Posterior cingulate gyrus (tissue), 11 donors: ENCODE data around the gene LRBA.
"Not testable (repeated sequence)": the region's sequence is repeated elsewhere in the genome, so short reads cannot be mapped to it uniquely, and the experiment has no call there.

Source experiments
- DNase-seq, 10 donors: peaks; one replicate each; pipeline versions ENCODE4 v3.0.0 to v3.0.0-alpha.2; 2020 to 2021; ENCODE audit warnings: mixed read lengths in 3 of 10
- intact Hi-C: fragments of 100-400 bp; cut with DNase I; formaldehyde crosslinking; loops from one replicate; pipeline ENCODE4 v1.15.1; 2023

LRBA gene

DNA sequence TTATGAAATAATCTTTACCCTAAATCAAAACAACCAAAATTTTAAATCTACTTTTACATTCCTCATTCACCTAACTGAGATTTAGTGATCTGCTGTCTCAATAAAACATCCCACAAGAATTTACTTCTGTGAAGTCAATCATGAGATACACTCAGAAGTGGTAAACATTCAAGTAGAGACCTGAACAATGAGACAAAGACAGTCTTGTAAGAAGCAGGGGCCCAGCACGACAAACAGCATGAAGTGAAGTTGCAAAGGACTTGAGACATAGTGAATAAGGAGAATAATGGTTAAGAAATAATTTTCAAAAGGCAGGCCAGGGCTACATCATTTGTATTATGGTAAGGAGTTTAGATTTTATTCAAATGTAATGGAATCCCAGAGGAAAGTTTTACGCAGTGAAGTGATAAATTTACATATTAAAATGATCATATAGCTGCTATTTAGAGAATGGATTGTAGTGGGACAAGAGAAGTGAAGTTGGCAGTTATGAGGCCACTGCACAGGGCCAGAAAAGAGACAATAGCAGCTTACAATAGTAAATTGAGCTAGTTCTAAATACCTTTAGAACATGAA is 331.2 kb downstream of the LRBA start:
- DNase-seq = no peak
- intact Hi-C loops = no loop called here

DNA sequence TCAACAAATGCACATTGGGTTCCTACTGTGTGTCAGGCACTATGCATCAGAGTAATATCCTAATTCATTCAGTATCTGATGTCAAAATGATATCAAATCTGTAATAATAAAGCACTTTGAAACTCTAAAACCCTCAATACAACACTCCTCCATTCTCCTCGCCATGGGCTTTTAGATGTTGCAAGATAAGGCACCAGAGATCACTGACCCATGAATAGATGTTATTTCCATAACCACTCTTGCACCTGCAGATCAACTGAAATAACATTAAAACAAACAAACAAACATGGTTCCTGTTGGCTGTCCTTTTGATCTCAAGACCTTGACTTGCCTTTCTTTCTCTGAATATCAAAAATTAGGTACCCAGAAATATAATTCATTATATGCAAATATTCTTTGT is 333.0 kb downstream of the LRBA start:
- intact Hi-C loops = no loop called here
- DNase-seq = no peak

DNA sequence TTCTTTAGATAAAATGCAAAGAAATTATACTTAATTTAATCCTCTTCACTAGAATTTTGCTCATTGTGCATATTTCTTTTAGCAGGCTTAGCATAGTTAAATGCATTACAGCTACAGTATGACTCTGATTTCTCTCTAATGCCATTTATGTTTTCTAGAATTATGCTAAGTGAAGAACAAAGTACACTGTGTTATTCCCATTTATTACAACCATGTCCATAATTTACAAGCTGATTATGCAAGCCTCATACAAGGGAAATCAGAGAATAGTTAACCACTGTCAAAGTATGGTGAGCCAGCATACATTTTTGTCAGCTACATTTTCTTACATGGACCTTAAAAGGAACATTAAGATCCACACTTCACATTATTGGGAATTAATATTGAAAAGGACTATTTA is 334.0 kb downstream of the LRBA start:
- intact Hi-C loops = no loop called here
- no peak for DNase-seq

DNA sequence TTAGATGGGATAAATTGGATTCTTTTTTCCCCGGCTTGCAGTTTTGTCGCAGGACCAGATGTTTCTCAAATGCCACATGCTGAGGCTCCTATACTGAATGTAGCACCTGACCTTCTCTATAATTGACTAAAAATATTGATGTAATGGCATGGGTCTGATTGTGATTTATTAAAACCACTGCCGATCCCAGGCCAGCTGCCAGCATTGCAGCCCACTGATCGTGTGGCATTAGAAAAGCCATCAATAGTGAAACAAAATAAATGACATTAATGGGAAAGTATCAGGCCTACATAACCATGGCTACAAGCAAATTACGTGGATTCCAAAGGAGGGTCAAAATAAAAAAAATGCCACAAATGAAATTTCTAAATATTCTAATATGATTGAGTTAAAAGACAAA is 334.4 kb downstream of the LRBA start:
- no peak for DNase-seq
- intact Hi-C loops = no loop called here

DNA sequence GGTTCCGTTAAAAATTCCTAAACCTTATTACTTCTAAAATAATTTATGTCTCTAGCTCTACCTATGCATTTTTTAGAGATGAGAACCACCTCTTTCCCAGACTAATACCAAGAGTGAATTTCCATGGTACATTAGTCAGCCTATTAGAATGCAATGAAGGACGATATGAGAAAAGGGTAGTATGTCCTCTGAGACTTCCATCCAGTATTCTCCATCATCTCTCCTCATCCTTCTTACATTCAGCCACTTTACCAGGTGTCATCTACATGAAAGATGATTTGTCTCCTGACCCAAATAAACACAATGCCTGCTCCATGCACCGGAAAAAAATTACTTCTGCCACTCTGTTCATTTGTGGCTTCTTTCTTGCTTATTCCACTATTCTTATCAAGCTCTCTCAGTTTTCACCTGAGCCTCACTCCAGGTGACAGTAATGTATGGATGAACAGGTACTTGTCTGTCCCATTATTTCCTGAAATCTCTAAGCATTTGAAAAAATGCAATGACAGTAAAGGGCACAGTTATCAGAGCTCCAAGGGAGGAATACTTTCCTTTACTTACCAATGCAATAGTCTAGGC is 335.2 kb downstream of the LRBA start:
- intact Hi-C loops = no loop called here
- no peak for DNase-seq

DNA sequence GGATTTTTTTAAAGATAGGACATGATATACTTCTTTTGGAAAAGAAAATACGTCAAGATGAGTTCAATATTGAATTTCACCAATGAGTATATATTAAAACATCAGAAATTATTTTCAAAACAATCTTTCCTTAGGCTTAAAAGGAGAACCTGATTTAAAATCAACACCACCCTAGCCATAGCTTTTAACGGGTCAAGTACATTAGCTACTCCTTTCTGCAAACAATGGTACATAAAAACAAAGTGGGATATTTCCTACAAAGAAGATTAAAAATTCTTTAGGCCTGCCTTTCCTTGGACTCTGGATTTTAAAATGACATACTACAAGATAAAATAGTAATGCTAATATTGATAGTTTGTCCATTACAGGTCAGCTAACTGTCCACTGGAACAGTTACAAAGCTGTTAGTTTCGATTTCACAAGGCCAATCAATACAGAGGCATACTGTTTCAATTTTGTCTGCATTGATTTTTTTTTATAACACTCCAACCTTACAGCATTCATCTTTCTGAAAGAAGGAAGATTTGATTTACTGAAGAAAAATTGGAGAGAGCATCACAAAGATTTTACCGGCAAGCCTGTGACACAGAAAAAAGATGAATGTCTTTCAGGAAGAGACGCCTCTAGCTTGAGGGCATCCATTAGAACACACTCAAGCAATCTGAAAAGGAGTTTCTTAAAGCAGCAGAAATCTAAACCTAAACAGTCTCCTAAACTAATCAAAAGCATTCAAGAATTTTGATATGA is 335.9 kb downstream of the LRBA start:
- intact Hi-C loops = no loop called here
- no peak for DNase-seq

DNA sequence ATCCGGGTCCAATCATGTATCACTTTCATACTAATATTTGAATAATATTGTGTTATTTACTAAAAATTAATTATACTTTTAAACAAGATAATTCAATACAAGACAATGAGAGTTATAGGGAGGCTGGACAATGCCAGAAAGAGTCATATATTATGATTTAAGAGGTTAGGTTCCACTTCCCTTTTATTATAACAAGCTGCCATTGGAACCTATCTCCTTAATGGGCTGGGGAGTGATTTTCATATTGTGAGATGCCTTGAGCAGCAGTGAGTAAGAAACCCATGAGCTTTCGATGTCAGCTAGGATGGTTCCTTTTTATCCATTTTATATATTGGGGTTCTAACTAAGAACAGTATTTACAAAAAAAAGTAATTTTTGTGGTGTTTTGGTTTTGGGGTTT is 341.3 kb downstream of the LRBA start:
- no peak for DNase-seq
- intact Hi-C loops = no loop called here

DNA sequence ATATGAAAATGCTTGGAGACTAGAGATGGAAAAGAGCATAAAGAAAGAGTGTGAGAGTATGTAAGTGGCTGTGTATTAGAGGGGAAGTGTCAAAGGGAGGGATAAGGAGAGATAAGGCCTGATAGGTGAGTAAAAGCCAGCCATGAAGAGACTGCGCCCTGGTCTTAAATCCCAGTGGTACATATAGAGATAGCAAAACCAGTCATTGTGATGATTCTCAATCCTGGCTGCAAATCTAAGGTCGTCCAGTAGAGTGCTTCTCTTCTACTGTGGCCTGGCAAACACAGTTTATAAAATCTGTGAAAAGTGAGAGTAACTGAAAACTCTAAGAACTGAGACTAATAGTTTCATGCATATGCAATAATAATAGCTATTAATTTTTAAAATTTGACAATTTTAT is 346.3 kb downstream of the LRBA start:
- intact Hi-C loops = no loop called here
- no peak for DNase-seq

DNA sequence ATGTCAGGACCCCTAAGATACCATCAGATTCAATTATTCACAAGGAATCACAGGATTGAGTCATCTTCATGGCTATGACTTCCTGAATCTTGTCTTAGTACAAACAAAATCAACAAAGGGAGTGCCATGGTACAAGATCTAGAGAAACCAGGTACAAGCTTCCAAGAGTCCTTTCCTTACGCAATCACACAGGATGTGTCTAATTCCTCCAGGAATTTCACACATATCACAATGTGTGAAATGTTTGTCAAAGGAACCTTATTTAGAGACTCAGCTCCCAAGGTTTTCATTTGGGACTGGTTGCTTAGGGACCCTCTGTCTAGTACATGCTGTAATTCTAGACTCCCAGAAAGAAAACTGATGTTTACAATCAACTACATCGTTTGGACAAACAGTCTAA is 350.1 kb downstream of the LRBA start:
- intact Hi-C loops = no loop called here
- no peak for DNase-seq

DNA sequence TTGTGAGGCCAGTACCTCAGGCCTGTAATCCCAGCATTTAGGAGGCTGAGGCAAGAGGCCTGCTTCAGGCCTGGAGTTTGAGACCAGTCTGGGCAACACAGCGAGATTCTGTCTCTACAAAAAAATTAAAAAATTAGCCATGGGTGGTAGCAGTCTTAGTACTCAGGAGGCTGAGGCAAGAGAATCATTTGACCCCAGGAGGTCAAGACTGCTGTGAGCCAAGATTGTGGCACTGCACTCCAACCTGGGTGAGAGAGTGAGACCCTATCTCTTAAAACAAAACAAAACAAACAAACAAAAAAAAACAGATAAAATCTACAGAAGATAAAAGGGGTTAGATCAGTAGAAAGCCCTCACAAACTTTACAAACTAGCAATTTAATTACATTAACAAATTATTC is 352.4 kb downstream of the LRBA start:
- intact Hi-C loops = no loop called here
- DNase-seq = no peak

DNA sequence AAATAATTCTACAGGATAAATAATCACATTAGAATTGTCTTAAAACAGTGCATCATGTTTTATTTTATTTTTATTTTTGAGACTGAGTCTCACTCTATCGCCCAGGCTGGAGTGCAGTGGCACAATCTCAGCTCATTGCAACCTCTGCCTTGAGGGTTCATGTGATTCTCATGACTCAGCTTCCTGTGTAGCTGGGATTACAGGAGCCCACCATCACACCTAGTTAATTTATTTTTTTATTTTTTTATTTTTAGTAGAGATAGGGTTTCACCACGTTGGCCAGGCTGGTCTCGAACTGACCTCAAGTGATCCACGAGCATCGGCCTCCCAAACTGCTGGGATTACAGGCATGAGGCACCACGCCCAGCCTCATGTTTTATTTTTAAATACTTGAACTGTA is 353.5 kb downstream of the LRBA start:
- DNase-seq, intact Hi-C loops: not testable (repeated sequence)

DNA sequence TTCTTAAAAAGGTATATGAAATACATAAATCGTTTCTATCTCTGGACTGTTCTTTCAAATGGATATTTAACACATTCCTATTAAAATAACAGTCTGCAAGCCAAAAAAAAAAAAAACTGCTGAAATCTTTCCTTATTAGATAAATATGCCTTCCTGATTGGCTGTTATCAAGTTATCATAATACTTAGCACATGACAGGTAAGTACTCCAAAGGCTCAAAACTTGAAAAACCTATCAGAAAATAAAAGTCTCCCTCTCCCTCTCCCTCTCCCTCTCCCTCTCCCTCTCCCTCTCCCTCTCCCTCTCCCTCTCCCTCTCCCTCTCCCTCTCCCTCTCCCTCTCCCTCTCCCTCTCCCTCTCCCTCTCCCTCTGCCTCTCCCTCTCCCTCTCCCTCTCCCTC is 356.8 kb downstream of the LRBA start:
- intact Hi-C loops, DNase-seq: not testable (repeated sequence)

DNA sequence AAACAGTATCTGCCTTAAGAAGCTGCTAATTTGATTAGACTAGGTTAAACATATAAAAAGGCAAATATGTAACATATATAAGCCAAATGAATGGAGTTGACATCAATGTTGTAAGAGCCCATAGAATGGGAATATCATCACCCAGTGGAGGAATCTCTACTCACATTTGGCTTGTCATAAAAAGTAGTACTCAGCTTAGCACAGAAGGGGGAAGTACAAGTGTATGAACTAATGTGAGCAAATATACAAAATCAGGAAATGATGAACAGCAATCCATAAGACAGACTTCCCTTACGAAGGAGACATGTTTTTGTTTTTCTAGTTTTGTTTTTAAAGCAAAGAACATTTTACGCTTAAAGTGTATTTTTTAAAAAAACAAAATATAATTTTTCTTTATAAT is 358.2 kb downstream of the LRBA start:
- intact Hi-C loops = no loop called here
- DNase-seq = no peak

DNA sequence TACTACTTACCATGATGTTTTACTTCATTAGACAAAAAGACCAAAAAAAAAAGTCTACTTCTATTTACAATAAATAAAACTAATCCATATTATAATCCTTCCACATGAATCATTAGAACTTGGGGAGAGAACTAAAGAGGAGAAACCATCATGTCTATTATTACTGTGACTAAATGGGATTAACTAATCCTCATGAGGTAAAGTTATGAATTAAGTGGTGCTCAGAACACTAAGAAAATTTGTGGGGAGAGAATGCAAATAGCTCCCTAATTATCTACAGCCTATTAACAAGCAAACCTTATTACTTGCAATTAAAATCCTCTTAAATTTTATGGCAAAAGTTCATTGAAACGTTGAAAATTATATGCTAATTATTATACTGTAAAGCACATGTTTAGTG is 364.3 kb downstream of the LRBA start:
- intact Hi-C loops = no loop called here
- no peak for DNase-seq

DNA sequence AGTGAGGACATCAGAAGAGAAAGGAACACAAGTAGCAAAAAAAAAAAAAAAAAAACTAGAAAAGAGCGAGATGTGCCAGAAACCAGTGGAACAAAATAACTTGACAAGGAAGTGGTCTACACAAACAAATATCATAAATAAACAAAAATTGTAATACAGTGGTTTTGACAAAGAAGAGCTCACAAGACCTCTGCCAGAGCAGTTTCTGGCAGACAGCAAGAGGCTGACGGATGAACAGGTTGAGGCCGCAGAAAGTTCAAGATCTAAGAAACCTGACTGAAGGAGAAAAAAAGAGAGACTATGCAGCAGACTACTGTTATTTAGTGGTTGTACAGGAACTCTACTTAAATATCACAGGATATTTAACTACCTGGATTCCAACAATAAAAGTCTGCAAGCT is 367.0 kb downstream of the LRBA start:
- intact Hi-C loops = no loop called here
- DNase-seq = no peak

DNA sequence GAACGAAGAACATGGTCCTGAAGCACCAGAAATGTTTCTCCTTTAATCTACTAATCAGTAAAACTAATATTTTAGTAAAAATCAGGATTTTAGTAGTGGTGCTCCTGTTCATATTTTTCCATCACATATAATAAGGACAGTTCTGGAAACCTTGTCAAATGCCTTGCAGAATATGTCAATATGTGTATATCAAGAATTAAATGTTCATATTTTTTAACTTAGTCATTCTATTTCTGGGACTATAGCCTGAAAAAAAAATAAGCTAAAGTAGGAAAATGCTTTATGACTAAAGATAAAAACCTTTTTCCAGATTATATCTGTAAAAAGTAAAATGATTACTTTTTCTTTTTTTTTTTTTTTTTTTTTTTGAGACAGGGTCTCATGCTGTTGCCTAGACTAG is 368.1 kb downstream of the LRBA start:
- DNase-seq = no peak
- intact Hi-C loops = no loop called here

DNA sequence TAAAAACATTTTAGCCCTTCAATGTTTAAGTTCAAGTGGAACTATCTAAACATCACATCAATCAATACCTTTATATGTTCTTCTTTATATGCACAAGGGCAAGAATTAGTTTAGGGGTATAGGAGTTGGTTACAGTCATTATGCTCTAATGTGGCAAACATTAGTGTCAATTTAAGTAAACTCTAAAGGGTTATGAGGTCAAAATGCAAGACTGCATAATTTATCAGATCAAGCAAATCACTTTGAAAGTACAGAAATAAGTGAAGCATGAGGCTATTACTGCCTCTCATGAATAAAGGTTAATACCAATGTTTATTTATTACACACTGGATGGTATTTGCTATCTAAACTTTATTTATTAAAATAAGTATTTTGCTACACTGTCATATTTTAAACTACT is 373.5 kb downstream of the LRBA start:
- no peak for DNase-seq
- intact Hi-C loops = no loop called here

DNA sequence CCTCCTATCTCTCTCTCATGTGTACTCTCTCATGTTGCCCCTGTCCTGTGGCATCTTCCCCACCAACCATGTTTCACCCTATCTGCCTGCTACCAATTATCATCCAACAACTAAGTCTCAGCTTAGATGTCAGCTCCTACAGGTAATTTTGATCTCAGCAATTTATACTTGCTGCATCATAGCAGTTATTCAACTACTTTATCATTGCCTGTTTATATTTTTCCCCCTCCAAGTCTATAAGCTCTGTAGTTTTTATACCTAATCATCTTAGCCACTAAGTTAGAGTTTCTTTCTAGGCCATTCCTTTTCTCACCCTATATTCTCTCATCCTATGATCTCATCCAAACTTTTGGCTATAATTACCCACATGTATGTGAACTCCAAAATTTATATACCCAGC is 382.4 kb downstream of the LRBA start:
- intact Hi-C loops = no loop called here
- no peak for DNase-seq

DNA sequence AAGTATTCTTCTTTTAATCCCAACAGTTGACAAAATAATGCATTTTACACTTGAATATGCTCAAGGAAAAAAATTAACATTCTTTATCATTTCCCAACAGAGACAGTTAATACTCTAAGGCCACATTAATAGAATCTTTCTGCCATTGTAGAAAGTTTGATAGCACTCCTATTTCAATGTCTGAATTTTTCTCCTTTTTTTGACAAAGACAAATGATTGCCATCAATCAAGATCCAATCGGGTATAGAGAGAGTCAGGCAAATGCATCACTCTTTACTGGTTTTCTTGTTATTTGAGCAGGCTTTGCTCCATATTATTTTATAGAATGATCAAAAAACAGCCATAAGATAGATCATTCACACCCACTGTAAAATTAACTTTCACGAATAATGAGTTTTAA is 387.0 kb downstream of the LRBA start:
- intact Hi-C loops = no loop called here
- no peak for DNase-seq

DNA sequence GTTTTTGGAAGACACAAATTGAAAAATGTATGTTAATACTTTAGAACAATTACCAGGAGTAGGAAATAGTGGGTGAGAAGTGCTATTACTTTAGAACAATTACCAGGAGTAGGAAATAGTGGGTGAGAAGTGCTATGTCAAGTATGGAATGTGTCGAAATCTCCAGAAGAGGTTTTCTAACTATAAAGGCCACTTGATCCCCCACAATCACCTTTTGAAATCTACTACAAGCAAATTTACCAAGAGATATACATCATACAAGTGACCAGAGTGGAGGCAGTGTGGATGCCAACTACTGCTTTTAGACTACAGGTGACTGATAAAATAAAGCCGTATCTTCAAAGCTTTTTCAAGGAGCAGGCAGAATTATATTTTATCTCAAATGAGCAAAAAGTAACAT is 390.1 kb downstream of the LRBA start:
- no peak for DNase-seq
- intact Hi-C loops = no loop called here

DNA sequence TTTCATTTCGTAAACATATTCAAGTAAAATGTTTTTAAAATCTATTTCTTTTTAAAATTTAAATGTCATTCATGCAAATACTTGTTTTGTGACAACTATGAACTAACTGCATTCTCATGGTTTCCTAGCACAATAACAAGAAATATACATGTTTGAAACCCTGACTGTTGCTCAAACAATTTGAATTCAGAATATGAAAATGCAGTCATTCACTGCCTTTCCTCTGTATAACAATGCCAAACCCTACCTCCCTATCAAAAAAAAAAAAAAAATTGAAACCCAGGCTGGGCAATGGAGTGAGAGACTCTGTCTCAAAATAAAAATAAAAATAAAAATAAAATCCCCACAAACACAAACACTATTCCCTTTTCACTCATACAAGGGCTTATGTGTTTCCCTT is 391.0 kb downstream of the LRBA start:
- DNase-seq = no peak
- intact Hi-C loops = no loop called here

DNA sequence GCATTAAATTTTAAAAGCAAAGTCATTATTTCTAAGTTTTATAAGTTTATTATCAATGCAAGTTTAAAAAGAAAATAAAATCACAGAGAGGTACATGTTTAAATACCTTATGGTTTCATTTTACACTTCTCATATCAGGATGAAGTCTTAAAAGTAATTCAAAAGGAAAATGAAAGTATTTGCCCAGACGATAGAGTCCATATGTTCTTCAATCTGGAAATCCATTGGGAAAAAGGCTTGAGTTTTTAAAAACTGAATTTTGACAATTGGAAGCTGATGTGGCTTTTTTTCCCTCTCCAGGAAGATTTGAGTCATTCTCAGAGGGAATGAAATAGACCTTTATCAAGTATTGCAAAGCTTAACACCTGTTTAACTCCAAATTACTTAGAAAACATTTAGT is 396.0 kb downstream of the LRBA start:
- no peak for DNase-seq
- intact Hi-C loops = no loop called here

DNA sequence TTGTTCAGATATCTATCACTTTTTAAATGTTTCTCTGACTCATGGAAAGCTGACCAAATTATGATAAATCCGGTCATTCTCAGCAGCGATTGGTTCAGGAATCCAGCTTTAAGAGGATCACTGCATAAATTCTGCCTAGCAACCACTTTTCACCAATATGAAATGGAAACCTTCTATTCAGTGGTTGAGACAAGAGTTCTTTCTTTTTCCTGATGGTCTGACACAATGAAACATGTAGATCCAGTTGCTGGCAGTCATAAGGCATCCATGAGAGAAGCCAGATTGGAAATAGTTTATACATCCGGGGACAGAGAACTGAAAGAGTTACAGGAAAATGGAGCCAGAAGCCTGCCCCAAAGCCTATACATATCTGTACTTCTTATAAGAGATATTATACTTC is 406.0 kb downstream of the LRBA start:
- intact Hi-C loops = no loop called here
- no peak for DNase-seq
